Thymus (tissue), 2 donors: ENCODE results near the gene TMEM116. TPM values are rescaled to one million over a fixed set of nuclear protein-coding genes. Genes with fewer than 3 reads are reported as not detected.

Source experiments
- polyA plus RNA-seq: library from polyadenylated mRNA; stranded (reverse); fragments of 200-250 nt; gene quantifications from one replicate; pipeline ENCODE4 v1.2.3, GENCODE V29; 2013
- total RNA-seq: library from RNA; stranded (reverse); fragments of 120-200 nt; gene quantifications from one replicate; pipeline ENCODE4 v1.2.4, GENCODE V29; 2013
- donor health status: healthy.

Gene TMEM116
- total and polyA plus RNA-seq, 2 donors: 11.4 to 12.7 TPM

Other genes starting within 250 kb of the TMEM116 start
- 33.3 TPM for gene ALDH2, start 246.2 kb downstream of the TMEM116 start, total RNA-seq
- gene ALDH2, start 246.2 kb downstream of the TMEM116 start, polyA plus RNA-seq: 43.9 TPM
- 38.2 TPM for gene MAPKAPK5, start 170.9 kb downstream of the TMEM116 start, total RNA-seq
- 18.3 TPM for gene MAPKAPK5, start 170.9 kb downstream of the TMEM116 start, polyA plus RNA-seq
- gene ERP29, start 261 bp upstream of the TMEM116 start, total RNA-seq: 85.0 TPM
- gene ERP29, start 261 bp upstream of the TMEM116 start, polyA plus RNA-seq: 130 TPM
- 11.4 TPM for gene NAA25, start 95.6 kb upstream of the TMEM116 start, total RNA-seq
- gene NAA25, start 95.6 kb upstream of the TMEM116 start, polyA plus RNA-seq: 9.2 TPM
- gene TRAFD1, start 112.4 kb upstream of the TMEM116 start, total RNA-seq: 46.3 TPM
- gene TRAFD1, start 112.4 kb upstream of the TMEM116 start, polyA plus RNA-seq: 25.7 TPM